NCI-H510A treated with DMSO at 0.1 percent for 48 hours (cell line): Measurements from ENCODE around the gene CYP17A1.
"Not testable (repeated sequence)": the region's sequence is repeated elsewhere in the genome, so short reads cannot be mapped to it uniquely, and the experiment has no call there.

Experiments used
- DNase-seq: peaks from one replicate; lab custom pipeline; 2025; lab: John Stamatoyannopoulos, UW

Gene CYP17A1

DNA sequence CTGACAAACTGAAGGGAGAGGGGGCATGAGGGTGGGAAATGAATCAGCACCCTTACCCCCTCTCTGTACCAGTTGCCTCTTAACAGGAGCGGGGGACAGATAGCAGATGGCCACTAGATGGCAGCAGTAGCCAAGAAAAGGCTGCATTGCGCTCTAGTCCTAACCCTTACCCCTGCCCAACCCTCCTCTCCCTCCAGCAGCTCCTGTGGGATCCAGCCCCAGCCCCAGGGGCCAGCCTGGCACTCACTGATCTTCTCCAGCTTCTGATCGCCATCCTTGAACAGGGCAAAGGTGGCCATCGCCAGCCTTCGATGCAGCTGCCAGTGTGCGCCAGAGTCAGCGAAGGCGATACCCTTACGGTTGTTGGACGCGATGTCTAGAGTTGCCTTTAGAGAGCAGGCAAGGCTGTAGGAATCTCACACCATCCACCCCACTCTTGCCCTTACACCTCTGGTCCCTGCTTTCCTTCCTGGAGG lies 2.2 kb downstream of the CYP17A1 start:
- peak; percentile 77 for DNase-seq

DNA sequence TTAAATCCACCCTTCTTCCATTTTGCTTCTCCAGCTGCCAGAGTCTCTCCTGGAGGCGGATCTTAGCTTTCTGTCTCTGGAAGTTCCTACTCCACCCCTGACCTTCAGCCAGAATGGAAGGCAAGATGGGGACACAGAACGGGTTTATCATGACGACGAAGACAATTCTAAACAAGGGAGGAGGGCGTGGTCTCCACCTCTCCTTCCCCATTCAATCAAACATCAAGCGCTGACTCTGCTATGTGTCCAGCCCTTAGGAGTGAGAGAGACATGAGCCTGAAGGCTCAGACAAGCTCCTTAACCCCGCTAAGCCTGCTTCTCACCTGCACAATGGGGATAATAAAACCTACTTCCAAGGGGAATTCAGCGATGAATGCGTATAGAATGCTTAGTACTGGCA lies 3.1 kb downstream of the CYP17A1 start:
- DNase-seq = no peak

DNA sequence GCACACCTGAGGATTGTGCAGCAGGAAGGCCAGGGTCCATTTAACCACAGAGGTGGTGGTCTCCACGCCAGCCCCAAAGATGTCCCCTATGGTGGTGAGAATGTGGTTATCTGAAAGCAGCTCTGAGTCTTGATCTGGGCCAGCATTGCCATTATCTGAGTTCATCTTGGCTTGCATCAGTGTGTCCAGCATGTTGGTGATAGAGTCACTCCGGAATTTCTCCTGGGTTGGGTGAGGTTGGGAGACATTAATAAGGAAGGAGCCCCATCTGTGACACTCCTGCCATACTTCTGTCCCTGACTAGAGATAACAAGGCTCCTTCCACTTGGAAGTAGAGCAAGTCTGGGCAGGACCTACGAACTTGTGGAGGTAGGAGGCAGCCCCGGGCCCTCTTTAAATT lies 4.2 kb downstream of the CYP17A1 start:
- no peak for DNase-seq

DNA sequence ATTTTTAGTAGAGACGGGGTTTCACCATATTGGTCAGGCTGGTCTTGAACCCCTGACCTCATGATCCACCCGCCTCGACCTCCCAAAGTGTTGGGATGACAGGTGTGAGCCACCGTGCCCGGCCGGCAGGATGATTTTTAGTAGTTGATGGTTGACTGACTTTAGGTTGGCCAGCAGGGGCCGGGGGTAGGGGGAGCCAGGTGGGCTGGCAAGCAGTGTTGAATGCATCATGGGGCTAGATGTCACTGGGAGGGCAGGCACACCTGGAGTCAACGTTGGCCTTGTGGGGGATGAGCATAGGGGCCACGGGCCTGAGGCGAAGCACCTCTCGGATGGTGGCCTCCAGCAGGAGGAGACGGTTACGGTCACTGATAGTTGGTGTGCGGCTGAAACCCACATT lies 5.0 kb downstream of the CYP17A1 start:
- DNase-seq = no peak

DNA sequence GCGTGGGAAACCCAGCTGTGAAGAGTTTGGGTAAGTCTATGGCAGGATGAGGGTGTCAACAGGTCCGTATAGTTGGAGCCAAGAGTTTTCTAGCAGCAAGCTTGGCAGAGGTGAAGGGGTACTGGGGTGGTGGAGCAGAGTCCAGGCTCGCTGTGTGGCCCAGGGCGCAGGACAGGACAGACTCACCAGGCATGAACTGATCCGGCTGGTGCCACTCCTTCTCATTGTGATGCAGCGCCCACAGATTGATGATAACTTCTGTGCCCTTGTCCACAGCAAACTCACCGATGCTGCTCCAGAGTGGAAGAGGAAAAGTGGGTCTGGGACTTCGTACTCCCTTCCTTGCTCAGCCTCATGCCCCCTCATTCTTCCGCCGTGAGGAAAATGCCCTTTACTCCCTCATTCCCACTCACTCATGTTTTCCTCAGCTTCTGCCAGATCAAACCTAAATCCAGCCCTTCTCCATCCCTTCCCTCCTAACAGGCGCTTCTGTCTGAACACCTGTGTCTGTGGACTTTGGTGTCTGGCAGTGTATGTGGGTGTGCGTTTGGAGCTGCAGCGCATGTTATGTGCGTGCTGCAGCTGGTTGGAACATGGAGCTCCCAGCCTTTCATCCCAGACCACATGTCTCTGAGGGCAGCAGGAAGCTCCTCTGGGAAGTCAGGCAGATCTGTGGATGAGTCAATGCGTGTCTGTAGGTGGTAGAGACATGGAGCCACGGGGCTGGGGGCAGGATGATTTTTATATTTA lies 5.7 kb downstream of the CYP17A1 start:
- DNase-seq = no peak

DNA sequence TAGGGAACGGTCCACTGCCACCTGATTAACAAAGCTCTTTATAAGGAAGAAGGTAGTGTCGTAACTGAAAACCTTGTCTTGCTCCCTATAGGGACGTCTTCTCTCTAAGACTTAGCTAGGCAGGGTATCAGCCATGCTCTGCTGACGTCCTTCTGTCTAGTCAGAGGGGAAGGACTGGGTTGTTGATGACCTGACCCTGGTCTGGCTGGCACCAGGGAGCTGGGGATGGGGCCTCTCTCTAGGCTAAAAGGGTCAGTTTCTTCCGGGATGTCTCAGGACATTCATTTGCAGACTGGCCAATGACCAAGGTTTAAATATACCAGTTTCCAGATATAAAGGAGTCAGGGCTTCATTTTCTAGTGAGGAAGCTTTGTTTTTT lies 9.6 kb downstream of the CYP17A1 start:
- no peak for DNase-seq

DNA sequence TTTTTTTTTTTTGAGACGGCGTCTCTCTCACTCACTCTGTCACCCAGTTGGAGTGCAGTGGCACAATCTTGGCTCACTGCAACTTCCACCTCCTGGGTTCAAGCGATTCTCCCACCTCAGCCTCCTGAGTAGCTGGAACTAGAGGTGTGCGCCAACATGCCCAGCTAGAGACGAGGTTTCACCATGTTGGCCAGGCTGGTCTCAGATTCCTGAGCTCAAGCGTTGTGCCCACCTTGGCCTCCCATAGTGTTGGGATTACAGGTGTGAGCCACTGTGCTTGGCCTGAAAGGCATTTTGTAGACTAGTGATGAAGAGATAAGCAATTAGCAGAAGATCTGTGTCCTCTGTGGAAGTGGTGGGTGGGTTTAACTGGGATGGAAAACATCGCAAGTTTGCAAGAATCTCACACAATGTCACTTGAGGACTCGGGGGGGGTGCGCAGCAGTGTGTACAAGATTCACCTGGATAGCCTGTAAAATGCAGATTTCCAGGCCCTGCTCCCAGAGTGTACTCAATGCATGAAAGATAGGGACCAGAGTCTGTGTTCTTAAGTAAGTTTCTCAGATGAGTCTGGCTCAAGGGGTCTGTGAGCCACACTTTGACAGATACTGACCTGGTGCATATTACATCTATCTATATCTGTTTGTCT lies 10.9 kb downstream of the CYP17A1 start:
- no peak for DNase-seq

DNA sequence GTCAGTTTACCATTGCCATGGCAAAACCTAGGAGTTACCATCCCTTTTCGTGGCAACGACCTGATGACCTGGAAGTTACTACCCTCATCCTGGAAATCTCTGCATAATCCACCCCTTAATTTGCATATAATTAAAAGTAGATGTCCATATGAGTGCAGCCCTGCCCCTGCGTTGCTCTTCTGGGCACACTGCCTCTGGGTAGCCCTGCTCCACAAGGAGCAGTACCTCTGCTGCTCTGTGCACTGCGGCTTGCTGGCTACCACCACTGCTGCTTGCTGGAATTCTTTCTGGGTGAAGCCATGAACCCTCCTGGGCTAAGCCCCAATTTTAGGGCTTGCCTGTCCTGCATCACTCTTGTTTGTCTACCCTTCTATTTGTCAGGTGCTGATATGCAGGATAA lies 12.5 kb downstream of the CYP17A1 start:
- no peak for DNase-seq

DNA sequence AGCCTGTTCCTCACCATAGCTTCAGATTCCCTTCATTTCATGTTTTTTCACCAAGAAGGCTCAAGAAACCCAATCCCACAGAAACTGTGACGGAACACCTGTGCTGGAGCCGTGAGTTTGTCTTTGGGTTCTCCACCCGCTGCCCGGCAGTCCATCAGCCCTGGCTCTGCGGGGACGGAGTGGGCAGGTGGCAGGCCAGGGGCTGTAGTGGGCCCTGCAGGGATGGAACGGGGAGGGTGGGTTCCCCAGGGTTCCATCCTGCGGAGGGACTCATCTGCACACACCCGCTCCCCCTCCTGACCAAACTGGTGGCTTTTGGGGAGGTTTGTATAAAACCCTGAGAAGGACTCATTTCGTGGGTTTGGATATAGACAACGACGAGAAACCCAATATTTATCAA lies 15.0 kb downstream of the CYP17A1 start:
- no peak for DNase-seq

DNA sequence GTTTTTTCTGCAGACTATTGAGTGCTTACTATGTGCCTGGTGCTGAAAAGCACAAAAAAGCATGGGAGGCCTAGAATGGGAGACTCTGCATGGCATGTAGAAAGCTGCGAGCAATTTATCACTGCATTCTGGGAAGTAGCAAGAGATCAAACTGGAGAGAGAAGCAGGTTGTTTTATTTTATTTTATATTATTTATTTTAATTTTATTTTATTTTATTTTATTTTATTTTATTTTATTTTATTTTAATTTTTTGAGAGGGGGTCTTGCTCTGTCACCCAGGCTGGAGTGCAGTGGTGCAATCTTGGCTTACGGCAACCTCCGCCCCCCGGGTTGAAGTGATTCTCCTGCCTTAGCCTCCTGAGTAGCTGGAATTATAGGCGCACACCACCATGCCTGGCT lies 17.2 kb downstream of the CYP17A1 start:
- DNase-seq = not testable (repeated sequence)

DNA sequence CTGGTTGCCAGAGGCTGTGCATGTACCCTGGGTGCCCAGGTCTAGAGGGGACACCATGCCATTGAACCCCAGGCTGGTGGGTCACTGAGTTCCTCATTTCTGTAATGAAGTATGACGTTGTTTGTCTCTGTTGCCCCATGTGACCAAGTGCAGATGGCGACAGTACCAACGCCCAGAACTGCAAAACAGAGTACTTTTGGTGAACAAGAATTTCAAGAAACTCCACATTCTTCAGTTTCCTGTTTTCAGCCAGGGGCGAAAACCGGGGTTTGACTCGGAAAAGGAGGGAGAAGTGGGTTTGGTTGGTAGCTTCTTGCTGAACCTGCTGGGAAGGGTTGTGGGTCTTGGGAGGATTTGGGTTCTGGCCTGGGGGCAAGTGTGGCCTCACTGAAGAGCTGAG lies 18.2 kb downstream of the CYP17A1 start:
- no peak for DNase-seq

DNA sequence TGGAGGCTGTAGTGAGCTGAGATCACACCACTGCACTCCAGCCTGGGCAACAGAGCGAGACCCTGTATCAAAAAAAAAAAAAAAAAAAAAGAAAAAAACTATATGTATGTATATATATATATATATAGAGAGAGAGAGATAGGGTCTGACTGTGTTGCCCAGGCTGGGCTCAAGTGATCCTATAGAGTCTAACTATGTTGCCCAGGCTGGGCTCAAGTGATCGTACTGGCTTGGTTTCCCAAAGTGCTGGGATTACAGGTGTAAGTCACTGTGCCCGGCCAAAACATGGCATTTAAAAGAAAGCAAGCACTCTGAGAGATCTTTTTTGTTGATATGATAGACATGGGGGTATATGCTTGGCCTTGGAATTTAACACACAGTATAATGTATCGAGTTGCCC lies 20.0 kb downstream of the CYP17A1 start:
- no peak for DNase-seq

DNA sequence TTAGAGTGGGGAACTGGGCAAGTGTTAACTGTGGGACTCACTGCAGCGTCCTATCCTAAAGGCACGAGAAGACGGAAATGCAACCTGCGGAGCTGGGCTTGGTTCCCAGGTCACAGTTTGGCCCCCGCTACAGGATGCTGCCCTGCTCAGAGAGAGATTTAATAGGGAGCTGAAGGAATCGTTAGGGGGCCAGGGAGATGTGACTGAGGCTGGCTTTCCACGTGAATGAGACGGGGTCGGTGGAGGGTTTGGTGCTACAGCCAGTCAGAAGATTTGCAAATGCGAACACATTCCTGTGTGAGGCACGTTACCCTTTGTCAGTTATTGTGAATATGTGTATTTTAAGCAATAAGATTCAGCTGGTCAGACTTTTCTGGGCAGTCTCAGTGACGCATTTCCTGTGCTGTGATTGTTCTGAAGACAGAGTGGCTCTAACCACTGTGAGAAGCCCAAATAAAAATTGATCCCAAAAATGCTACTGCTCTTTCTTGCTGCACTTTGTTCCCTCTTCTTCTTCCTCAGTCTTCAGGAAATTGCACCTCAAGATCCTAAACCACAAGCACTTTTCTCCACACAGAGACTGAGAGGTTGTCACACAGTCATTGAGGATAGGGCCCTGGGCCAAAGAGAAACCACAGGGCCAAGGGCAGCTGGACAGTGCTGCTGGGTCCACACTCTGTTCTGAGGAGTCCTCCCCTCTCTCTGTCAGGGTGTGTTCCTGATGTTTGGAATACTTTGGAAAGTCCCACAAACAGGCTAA lies 21.2 kb downstream of the CYP17A1 start:
- no peak for DNase-seq

DNA sequence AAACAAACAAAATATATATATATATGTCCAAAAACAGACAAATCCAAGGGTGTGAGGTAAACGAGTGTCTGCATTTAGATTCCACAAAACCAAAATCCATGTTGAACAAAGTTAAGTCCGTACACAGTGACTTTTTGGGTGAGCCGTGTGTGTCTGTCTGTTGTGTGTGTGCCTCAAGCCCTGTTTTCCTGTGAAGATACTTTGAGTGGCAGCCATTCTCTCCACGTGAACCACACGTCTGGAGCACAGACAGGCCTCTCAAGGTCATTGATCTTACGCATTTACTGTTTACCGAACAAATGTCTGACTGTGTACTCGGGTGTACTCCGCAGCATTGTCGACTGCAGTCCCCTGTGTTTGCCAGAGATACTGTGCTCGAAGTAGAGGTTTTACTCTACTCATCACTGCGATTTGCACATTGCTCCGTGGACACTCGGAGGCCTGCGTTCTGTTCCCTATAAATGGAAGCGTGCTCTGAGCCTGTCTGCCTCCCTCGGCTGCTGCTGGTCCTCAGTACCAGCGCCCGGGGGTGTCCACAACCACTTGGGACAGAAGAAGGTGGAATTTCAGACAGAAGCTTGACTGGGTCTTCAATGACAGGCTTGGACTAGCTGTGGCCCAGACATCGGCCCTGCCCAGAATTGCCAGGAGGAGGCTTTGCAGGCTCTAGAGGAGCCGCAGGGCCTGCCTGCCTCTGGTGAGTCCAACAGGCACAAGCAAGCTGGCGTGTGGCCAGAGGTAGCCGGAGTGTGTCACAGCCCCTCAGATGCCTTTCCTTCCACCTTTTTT lies 22.1 kb downstream of the CYP17A1 start:
- no peak for DNase-seq

DNA sequence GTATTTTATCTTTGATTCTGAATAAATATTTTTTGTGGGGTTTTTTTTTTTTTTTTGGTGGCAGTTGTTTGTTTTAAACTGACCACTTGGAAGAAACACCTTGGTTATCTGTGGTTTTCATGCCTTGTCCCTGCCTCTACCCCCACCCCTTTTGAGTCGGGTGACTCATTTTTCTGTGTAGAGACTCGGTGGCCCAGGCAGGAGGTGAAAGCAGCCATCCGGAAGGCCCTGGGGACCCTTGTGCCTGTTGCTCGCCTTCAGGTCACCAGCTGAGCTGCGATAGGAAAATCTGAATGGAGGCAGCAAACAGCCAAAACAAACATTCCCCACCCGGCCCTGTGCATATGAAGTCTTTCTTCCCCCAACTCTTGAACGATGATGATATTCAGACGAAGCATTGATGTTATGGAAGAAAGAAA lies 22.8 kb downstream of the CYP17A1 start:
- DNase-seq = no peak

DNA sequence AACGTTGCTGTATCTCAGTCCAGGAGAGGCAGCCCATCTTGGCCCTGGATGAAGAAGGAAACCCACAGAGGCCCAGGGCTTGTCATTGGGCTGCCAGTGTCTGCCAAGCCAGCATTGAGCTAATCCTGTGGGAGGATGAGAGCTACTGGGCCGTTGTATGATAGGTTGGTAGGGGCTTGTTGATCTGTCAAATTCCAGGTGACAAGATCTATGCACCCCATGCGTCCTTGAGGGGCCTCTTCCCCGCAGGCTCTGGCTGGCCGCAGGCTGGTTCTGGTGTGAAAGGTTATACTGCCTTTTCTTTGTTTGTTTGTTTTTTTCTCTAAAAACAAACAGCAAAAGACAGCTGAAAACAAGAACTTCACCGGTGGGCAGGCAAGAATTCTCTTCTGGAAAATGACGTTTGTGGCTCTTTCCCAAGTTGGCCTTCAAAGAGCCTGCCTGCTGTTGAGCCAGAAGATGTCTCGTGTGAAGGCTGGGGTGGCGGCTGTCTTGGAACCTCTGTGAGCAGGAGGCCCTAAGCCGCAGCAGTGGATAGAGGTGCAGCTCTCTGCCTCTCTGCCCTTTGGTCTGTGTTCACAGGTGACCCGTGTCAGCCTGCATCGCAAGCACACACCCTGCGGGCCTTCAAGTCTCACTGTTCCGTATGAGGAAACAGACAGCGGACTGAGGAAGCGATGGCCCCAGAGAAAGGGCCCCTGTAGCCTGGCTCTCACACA lies 23.3 kb downstream of the CYP17A1 start:
- no peak for DNase-seq

DNA sequence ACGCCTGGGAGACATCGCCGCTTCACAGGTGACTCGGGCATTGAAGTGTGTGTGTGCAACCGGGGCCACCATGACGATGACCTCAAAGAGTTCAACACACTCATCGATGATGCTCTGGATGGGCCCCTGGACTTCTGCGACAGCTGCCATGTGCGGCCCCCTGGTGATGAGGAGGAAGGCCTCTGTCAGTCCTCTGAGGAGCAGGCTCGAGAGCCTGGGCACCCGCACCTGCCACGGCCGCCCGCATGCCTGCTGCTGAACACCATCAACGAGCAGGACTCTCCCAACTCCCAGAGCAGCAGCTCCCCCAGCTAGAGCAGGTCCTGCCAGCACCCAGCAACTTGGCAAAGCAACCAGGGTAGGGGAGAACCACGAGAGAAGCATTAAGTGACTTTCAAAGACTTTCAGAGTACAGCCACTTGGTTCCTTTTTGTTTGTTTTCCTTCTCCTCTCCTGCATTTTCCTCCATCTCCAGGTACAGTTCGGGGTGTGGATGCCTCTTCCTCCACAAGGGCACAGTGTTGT lies 24.1 kb downstream of the CYP17A1 start:
- DNase-seq = no peak

DNA sequence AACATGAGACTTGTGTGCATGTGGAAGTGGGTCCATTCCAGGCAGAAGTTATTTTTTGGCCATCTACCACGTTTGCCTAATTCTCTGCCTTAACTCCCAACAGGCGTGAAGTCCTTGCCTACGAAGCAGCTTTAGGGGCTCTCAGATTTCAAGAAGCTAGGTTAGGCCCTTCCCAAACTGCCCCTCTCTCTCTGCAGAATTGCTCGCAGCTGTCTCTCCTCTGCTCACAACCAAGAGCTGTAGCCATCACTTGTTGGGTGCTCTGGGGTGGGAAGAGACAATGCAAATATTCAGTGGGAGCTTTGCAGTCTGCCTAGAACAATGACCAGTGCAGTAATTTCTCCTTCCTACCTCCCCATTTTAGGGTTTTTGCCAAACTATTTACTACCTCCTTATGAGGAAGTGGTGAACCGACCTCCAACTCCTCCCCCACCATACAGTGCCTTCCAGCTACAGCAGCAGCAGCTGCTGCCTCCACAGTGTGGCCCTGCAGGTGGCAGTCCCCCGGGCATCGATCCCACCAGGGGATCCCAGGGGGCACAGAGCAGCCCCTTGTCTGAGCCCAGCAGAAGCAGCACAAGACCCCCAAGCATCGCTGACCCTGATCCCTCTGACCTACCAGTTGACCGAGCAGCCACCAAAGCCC lies 24.9 kb downstream of the CYP17A1 start:
- DNase-seq = no peak

DNA sequence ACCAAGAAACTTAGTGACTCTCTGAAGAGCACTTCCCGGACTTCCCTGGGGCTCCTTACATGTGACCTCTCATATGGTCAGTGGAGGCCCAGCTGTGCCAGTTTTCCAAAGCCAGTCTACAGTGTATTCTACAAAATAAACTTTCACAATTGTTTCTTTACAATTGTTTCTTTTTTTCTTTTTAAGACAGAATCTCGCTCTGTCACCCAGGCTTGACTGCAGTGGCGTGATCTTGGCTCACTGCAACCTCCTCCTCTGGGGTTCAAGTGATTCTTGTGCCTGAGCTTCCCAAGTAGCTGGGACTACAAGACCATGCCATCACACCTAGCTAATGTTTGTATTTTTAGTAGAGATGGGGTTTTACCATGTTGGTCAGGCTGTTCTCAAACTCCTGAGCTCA lies 25.9 kb downstream of the CYP17A1 start:
- DNase-seq = no peak

DNA sequence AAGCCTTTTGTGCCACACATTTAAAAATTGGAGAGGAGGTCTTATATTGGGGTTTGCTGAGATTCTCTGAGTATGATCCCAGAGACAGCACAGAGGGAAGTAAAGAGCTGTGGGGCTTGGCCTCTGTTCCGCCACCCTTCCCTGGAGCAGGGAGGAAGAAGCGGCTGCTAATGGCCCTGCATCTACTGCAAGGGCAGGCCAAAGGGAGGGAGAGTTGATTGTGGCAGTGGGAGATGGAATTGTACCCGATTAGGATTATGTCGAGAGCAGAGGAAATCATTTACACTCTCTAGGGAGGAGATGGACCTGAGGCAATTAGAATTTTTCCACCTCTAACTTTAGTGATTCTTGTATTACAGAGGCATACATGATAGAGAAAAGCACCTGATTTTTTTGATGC lies 28.8 kb downstream of the CYP17A1 start:
- no peak for DNase-seq
